Spleen (tissue), 11 donors: ENCODE results near the gene GPR183. TPM values are rescaled to one million over a fixed set of nuclear protein-coding genes. Genes with fewer than 3 reads are reported as not detected.

Source experiments
- DNase-seq: peaks from one replicate; pipeline ENCODE4 v3.0.0-alpha.2; 2020
- H3K27ac ChIP-seq, 8 donors: fragments of 200-600 bp; sonication (generic) in 7 of 8; 1 replicate in 4 of 8; 2 replicates in 4 of 8; pipeline versions ENCODE4 v1.5.0 to v1.8.0; 2016 to 2021; ENCODE audit warnings: inconsistent platforms in 4 of 8, mild to moderate bottlenecking in 4 of 8, moderate library complexity in 1 of 8
- H3K27me3 ChIP-seq, 7 donors: fragments of 200-600 bp; sonication (generic) in 6 of 7; replicated peaks in 1 of 7; 1 replicate in 4 of 7; 2 replicates in 3 of 7; pipeline versions ENCODE4 v1.5.0 to v1.8.0; 2016 to 2021; ENCODE audit warnings: inconsistent platforms in 3 of 7, mild to moderate bottlenecking in 1 of 7
- H3K36me3 ChIP-seq, 6 donors: fragments of 200-600 bp; sonication (generic) in 5 of 6; 1 replicate in 4 of 6; 2 replicates in 2 of 6; pipeline versions ENCODE4 v1.5.0 to v1.8.0; 2016 to 2021; ENCODE audit warnings: inconsistent platforms in 2 of 6
- H3K4me1 ChIP-seq, 6 donors: fragments of 200-600 bp; sonication (generic) in 5 of 6; 1 replicate in 3 of 6; 2 replicates in 3 of 6; pipeline versions ENCODE4 v1.5.0 to v1.8.0; 2016 to 2021; ENCODE audit warnings: inconsistent platforms in 3 of 6
- H3K4me3 ChIP-seq, 8 donors: fragments of 200-600 bp; sonication (generic) in 7 of 8; 1 replicate in 4 of 8; 2 replicates in 4 of 8; pipeline versions ENCODE4 v1.5.0 to v1.8.0; 2016 to 2021; ENCODE audit warnings: inconsistent platforms in 4 of 8, mild to moderate bottlenecking in 4 of 8, moderate library complexity in 2 of 8
- H3K9me3 ChIP-seq, 8 donors: fragments of 200-600 bp; sonication (generic) in 7 of 8; 1 replicate in 4 of 8; 2 replicates in 4 of 8; pipeline versions ENCODE4 v1.5.0 to v1.8.0; 2016 to 2021; ENCODE audit warnings: inconsistent platforms in 4 of 8
- CTCF ChIP-seq, 11 experiments: fragments of 200-600 bp in 7 of 11; fragments of 450-650 bp in 4 of 11; sonication (generic) in 4 of 11; IDR thresholded peaks in 8 of 11; conservative IDR thresholded peaks in 3 of 11; 1 replicate in 7 of 11; 2 replicates in 4 of 11; pipeline versions ENCODE4 v1.4.0 to v1.8.0; 2016 to 2021; ENCODE audit warnings: antibody characterized with exemption in 11 of 11, inconsistent platforms in 4 of 11, mild to moderate bottlenecking in 1 of 11
- POLR2A ChIP-seq, 3 donors: fragments of 450-650 bp; IDR thresholded peaks; one replicate each; pipeline ENCODE4 v1.5.1; 2017; ENCODE audit warnings: antibody characterized with exemption in 3 of 3, mild to moderate bottlenecking in 1 of 3
- POLR2AphosphoS5 ChIP-seq, 3 donors: sonication (generic); formaldehyde crosslinking; IDR thresholded peaks; one replicate each; pipeline ENCODE4 v1.5.1; 2017; ENCODE audit warnings: antibody characterized with exemption in 3 of 3
- WGBS, 5 donors: extraction: QIAGEN DNeasy Blood & Tissue Kit in 3 of 5; methylation state at CpG; one replicate each; pipeline versions ENCODE4 v1.1.5 to v1.1.7; 2013 to 2018; 5-methylcytosine and 5-hydroxymethylcytosine counted together
- intact Hi-C: fragments of 100-400 bp; cut with DNase I; formaldehyde crosslinking; loops from one replicate; pipeline ENCODE4 v1.15.0; 2023; ENCODE audit warnings: low total_unique reads
- polyA plus RNA-seq, 3 donors: library from polyadenylated mRNA; stranded (reverse); fragments of 200-250 nt; gene quantifications; one replicate each; pipeline ENCODE4 v1.2.1, GENCODE V29; 2013
- total RNA-seq, 7 donors: library from RNA; depleted of rRNA in 3 of 7; stranded (reverse); fragments of >200 nt in 3 of 7; fragmentation: NEBNext Ultra II Directional in 4 of 7; extraction: Animal tissue kit (Norgen Biotek cat#: 25700) in 4 of 7; gene quantifications; one replicate each; pipeline versions ENCODE4 v1.1.0 to v1.2.1, GENCODE V29; 2016 to 2021
- donor health status: healthy with polysubstance abuse.
- donor health status: DM: no; HTN: no; CAD: no; lungs with moderate emphysema.
- donor health status: DM: no; HTN: no; CAD: no.
- donor health status: Bipolar disorder and iron deficiency.
- donor health status: healthy.
- donor health status: DM: no; HTN: no; CAD: no.
- donor health status: DM: yes; HTN: yes; CAD: no.

GPR183 gene
- total and polyA plus RNA-seq, 10 donors = 29.1 to 83.6 (median 56.6) TPM

- H3K4me1 ChIP-seq = peaks cover 0 to 59% (median 29%) of the 10 kb centered on the region in 6 donors
- WGBS, 5 donors = 74 to 88% (median 81%) methylated on average over 6 of the region's 6 CpGs
- intact Hi-C loops = no loop called here
- peaks cover 0 to 99% (median 35%) of the 10 kb centered on the region in 6 donors for H3K36me3 ChIP-seq
- no peaks in the 10 kb centered on the region for H3K9me3 ChIP-seq
- TF ChIP-seq CTCF (IDR thresholded peaks at IDR 0.05 in 8 of 11, conservative IDR thresholded peaks at IDR 0.05 in 3 of 11) (no peak), POLR2A (IDR thresholded peaks at IDR 0.05) (no peak), POLR2AphosphoS5 (IDR thresholded peaks at IDR 0.05) (no peak)
- H3K4me3 ChIP-seq = no peak overlapping the region
- no peak for DNase-seq
- no peaks in the 10 kb centered on the region for H3K27me3 ChIP-seq
- H3K27ac ChIP-seq = peak overlapping the region in 6 of 8 donors; percentile 8 to 46 (median 20)
Measured at GRCh38 chr13:99347335-99347878, 40.2 kb upstream of the GPR183 start.

GRCh38 chr13:99346335-99347042, 39.3 kb upstream of the GPR183 start:
- Histone ChIP-seq H3K9me3 (no peaks in the 10 kb centered on the region), H3K27ac (peak overlapping the region in 3 of 8 donors; percentile 7 to 27 (median 8)), H3K27me3 (no peaks in the 10 kb centered on the region), H3K4me1 (peaks cover 0 to 59% (median 21%) of the 10 kb centered on the region in 6 donors), H3K4me3 (no peak overlapping the region), H3K36me3 (peaks cover 0 to 99% (median 44%) of the 10 kb centered on the region in 6 donors)
- WGBS, 5 donors = 89 to 92% (median 90%) methylated on average over 11 of the region's 11 CpGs
- no peak for DNase-seq
- TF ChIP-seq POLR2AphosphoS5 (IDR thresholded peaks at IDR 0.05) (no peak), CTCF (IDR thresholded peaks at IDR 0.05 in 8 of 11, conservative IDR thresholded peaks at IDR 0.05 in 3 of 11) (no peak), POLR2A (IDR thresholded peaks at IDR 0.05) (no peak)
- intact Hi-C loops = no loop called here

GRCh38 chr13:99345345-99345744, 38.1 kb upstream of the GPR183 start:
- peaks cover 0 to 59% (median 25%) of the 10 kb centered on the region in 6 donors for H3K4me1 ChIP-seq
- H3K27ac ChIP-seq = no peak overlapping the region
- DNase-seq = no peak
- no peaks in the 10 kb centered on the region for H3K9me3 ChIP-seq
- H3K36me3 ChIP-seq = peaks cover 0 to 99% (median 52%) of the 10 kb centered on the region in 6 donors
- WGBS, 5 donors = 88 to 96% (median 92%) methylated on average over 5 of the region's 5 CpGs
- H3K4me3 ChIP-seq = no peak overlapping the region
- intact Hi-C loops = no loop called here
- TF ChIP-seq POLR2A (IDR thresholded peaks at IDR 0.05) (no peak), CTCF (IDR thresholded peaks at IDR 0.05 in 8 of 11, conservative IDR thresholded peaks at IDR 0.05 in 3 of 11) (no peak), POLR2AphosphoS5 (IDR thresholded peaks at IDR 0.05) (no peak)
- no peaks in the 10 kb centered on the region for H3K27me3 ChIP-seq

GRCh38 chr13:99344610-99345208, 37.5 kb upstream of the GPR183 start:
- H3K9me3 ChIP-seq = no peaks in the 10 kb centered on the region
- H3K4me1 ChIP-seq = peaks cover 0 to 63% (median 30%) of the 10 kb centered on the region in 6 donors
- H3K27me3 ChIP-seq = no peaks in the 10 kb centered on the region
- no peak for TF ChIP-seq POLR2A (IDR thresholded peaks at IDR 0.05)
- no peak for TF ChIP-seq CTCF (IDR thresholded peaks at IDR 0.05 in 8 of 11, conservative IDR thresholded peaks at IDR 0.05 in 3 of 11)
- TF ChIP-seq POLR2AphosphoS5 (IDR thresholded peaks at IDR 0.05) = no peak
- DNase-seq = no peak
- WGBS, 5 donors = 89 to 96% (median 95%) methylated on average over 6 of the region's 6 CpGs
- intact Hi-C loops = no loop called here
- H3K27ac ChIP-seq = no peak overlapping the region
- no peak overlapping the region for H3K4me3 ChIP-seq
- peaks cover 0 to 97% (median 54%) of the 10 kb centered on the region in 6 donors for H3K36me3 ChIP-seq
